HG03097 (cell line): Measurements from ENCODE around the gene DMAC2L.
"Not testable (repeated sequence)": the region's sequence is repeated elsewhere in the genome, so short reads cannot be mapped to it uniquely, and the experiment has no call there.

Experiments
- ATAC-seq: cut with Tn5 transposase; IDR thresholded peaks from one replicate; pipeline ENCODE4 v1.9.1; 2021; ENCODE audit not compliant: unreplicated experiment, low FRiP score

DMAC2L gene

GRCh38 chr14:50352584-50352983 lies 40.5 kb downstream of the DMAC2L start:
- ATAC-seq, result no peak

- no peak for ATAC-seq
Measured at GRCh38 chr14:50353126-50353525, 41.0 kb downstream of the DMAC2L start.

GRCh38 chr14:50354527-50354926 lies 42.4 kb downstream of the DMAC2L start:
- ATAC-seq, result no peak

- ATAC-seq, result no peak
Measured at GRCh38 chr14:50355692-50356091, 43.6 kb downstream of the DMAC2L start.

- ATAC-seq, result not testable (repeated sequence)
Measured at GRCh38 chr14:50356283-50356682, 44.2 kb downstream of the DMAC2L start.

- ATAC-seq, result no peak
Measured at GRCh38 chr14:50357124-50357523, 45.0 kb downstream of the DMAC2L start.

GRCh38 chr14:50357753-50358395 lies 45.8 kb downstream of the DMAC2L start:
- no peak for ATAC-seq

- ATAC-seq, result no peak
Measured at GRCh38 chr14:50359631-50360030, 47.5 kb downstream of the DMAC2L start.

GRCh38 chr14:50360093-50360492 lies 48.0 kb downstream of the DMAC2L start:
- no peak for ATAC-seq

- no peak for ATAC-seq
Measured at GRCh38 chr14:50360851-50361250, 48.7 kb downstream of the DMAC2L start.

GRCh38 chr14:50361473-50362403 lies 49.6 kb downstream of the DMAC2L start:
- not testable (repeated sequence) for ATAC-seq

GRCh38 chr14:50362764-50363713 lies 50.9 kb downstream of the DMAC2L start:
- ATAC-seq, result peak; percentile 23

GRCh38 chr14:50363714-50364111 lies 51.6 kb downstream of the DMAC2L start:
- ATAC-seq, result peak; percentile 96

GRCh38 chr14:50364792-50365191 lies 52.7 kb downstream of the DMAC2L start:
- no peak for ATAC-seq

- ATAC-seq, result not testable (repeated sequence)
Measured at GRCh38 chr14:50365572-50365971, 53.4 kb downstream of the DMAC2L start.

GRCh38 chr14:50366115-50366514 lies 54.0 kb downstream of the DMAC2L start:
- ATAC-seq, result no peak

GRCh38 chr14:50366589-50366988 lies 54.5 kb downstream of the DMAC2L start:
- no peak for ATAC-seq

GRCh38 chr14:50371546-50371945 lies 59.4 kb downstream of the DMAC2L start:
- no peak for ATAC-seq

- no peak for ATAC-seq
Measured at GRCh38 chr14:50373959-50374358, 61.8 kb downstream of the DMAC2L start.

- ATAC-seq, result no peak
Measured at GRCh38 chr14:50375760-50376159, 63.6 kb downstream of the DMAC2L start.
